Measurements from ENCODE around the gene MANF. TPM values are rescaled to one million over a fixed set of nuclear protein-coding genes. Genes with fewer than 3 reads are reported as not detected.
"Not testable (repeated sequence)": the region's sequence is repeated elsewhere in the genome, so short reads cannot be mapped to it uniquely, and the experiment has no call there.

MANF gene
- total RNA-seq (2014; rRNA removed; shearing (Covaris generic)) = 190 and 279 TPM in 2 replicates

GRCh38 chr3:51384726-51385473 lies at the start of gene MANF:
Gene MANF (plus strand): TSS chr3:51385291. CDS start chr3:51385343, 52 bp downstream.
- peak; percentile 95 for DNase-seq (ENCODE audit: low read depth)

GRCh38 chr3:51336261-51336660 lies 48.8 kb upstream of the MANF start:
- no peak for DNase-seq (ENCODE audit: low read depth)

DNA sequence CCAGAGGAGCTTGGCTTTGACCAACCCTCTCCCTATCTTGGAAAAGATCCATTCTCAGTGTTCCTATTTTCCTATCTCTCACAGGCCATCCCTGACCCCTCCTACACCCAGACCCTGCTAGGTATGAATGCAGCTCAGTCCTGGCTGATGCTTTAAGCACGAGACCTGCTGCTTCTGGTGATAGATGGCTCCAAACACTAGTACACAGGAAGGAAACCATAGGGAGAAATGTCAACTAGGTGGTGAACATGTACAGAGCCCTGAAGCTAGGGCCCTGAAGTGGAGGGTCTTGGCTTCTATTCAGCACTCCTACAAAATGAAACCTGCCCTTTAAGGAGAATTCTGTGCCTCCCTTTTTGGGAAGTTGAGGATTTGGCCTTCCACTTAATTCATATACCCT lies 47.4 kb upstream of the MANF start:
- DNase-seq (ENCODE audit: low read depth) = no peak

- DNase-seq (ENCODE audit: low read depth) = no peak
Observed at GRCh38 chr3:51338632-51339031, 46.5 kb upstream of the MANF start.

DNA sequence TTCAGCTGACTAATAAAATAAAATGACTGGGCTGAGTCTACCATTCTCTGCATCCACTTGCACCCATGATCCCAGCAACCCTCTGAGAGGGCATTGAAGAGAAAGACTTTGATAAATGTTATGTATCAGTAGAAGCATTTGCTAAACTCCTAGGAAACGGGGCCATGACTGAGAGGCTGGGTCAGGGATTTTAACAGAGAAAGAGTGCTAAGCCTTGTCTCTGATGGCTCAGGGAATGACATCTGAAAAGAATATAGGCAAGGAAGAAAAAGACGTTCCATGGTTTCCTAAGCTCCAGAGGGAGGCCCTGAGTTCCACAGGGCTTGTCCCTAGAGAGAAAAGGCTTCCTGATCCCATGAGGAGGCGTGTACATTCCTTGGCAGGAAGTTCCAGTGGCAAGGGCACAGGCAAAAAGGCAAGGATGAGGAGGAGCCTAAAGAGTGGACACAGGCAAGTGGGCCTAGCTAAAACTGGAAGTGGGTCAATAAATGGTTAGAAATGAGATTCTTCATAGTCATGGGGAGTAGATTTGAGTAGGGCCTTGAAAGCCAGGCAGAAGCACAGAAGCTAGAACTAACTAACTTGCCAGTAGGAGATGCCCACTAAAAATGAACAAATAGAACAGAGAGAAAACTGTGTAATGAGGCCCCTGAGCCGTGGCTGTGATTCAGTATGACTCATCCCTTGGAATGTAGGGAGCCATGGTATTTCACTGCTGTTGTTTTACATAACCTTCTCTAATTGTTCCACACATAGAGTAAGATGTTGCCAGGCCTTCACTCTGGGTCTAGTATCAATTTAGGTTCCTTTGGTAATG lies 44.9 kb upstream of the MANF start:
- DNase-seq (ENCODE audit: low read depth) = peak; percentile 92

DNA sequence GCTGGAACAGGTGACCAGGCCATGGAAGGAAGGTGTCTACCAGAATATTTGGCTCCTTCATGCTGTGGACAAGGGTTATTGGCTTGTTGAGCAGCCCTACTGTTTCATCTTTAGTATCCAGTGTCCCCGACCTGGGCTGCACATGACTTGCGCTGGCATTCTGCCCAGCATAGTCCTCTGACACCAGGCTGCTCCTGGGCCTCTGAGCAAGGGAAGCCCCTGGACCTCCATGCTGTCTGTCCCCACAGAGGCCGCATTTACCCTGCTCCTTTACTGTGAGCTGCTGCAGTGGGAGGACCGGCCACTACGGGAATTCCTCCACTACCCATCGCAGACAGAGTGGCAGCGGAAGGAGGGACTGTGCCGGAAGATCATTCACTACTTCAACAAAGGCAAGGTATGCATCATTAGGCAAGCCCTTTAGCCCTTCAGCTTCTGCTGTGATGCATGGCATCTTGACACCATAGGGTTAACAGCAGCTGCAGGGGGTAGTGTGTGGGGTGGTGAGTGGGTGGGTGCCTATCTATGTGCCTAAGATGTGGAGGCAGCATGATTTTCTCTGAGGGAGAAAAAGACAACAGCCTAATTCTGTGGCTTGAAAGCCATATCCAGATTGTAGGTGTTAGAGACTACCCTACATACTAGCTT lies 44.0 kb upstream of the MANF start:
- peak; percentile 42 for DNase-seq (ENCODE audit: low read depth)

DNA sequence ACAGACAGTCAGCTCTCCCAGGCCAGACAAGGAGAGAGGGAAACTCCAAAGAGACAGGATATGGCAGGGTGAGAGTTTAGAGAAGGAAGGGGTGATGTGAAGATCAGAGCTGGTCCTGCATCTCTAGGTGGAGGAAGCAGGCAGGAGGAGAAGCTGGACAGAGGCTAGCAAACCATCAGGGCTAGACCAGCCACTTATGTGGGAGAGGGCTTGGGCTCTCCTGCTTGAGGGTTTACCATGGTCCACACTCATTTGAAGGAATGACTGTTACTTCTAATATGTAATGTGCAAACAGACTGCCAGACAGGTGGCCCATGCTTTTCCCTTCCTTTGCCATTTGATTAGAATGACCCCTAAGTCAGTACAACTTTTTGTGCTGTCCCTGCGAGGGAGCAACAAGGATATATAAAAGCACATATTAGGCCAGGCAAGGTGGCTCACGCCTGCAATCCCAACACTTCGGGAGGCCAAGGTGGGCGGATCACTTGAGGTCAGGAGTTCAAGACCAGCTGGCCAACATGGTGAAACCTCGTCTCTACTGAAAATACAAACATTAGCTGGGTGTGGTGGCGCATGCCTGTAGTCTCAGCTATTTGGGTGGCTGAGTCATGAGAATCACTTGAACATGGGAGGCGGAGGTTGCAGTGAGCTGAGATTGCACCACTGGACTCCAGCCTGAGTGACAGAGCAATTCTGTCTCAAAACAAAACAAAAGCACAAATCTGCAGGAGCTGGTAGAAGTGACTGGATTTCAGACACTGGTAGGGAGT lies 41.0 kb upstream of the MANF start:
- peak; percentile 77 for DNase-seq (ENCODE audit: low read depth)

DNA sequence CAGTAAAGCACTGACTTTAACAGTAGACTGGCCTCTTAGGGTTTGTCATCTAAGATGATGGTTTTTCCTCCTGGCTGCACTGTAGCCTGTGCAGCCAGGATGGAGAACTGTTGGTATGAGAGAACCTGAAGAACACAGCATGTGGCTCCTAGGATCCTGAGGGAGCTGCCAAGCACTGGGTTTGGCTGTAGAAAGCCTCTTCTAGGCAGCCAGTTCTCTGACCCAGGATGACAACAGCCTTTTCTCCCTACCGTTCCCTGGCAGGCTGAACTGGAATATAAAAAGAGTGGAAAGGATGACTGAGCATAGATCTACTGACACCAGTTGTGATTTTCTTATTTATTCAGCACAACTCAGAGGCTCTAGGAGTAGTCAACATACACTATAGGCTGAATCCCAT lies 34.3 kb upstream of the MANF start:
- no peak for DNase-seq (ENCODE audit: low read depth)

DNA sequence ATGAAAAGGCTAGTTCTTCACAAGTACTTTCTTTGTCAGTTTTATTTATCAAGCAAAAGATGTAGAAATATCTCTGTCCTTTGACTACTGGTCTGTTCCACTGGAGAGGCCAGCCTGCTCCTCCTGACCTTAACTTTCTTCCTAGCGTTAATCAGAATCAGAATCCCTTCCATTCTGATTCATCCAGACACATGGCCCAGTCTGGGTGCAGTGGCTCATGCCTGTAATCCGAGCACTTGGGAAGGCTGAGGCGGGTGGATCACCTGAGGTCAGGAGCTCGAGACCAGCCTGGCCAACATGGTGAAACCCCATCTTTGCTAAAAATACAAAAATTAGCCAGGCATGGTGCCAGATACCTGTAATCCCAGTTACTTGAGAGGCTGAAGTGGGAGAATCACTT lies 32.0 kb upstream of the MANF start:
- DNase-seq (ENCODE audit: low read depth) = peak; percentile 7

GRCh38 chr3:51353691-51354090 lies 31.4 kb upstream of the MANF start:
- DNase-seq (ENCODE audit: low read depth) = no peak

DNA sequence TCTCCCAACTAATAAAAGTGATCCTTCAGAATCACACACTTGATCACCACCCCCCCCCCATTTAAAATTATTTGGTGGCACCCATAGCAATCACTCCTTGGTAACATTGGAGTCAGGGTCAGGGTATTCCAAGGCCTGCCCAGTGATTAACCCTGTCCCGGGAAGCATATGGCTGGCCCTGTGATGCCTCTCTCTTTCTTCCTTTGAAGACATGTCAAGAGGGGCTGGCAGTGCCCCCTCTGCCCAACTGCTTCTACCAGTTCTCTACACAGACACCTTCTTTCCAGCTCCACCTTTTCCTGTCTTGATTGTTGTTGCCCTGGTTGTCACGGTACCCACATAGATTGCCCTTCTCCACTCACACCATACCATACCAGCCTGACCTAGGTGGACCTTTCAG lies 30.9 kb upstream of the MANF start:
- DNase-seq (ENCODE audit: low read depth) = no peak

DNA sequence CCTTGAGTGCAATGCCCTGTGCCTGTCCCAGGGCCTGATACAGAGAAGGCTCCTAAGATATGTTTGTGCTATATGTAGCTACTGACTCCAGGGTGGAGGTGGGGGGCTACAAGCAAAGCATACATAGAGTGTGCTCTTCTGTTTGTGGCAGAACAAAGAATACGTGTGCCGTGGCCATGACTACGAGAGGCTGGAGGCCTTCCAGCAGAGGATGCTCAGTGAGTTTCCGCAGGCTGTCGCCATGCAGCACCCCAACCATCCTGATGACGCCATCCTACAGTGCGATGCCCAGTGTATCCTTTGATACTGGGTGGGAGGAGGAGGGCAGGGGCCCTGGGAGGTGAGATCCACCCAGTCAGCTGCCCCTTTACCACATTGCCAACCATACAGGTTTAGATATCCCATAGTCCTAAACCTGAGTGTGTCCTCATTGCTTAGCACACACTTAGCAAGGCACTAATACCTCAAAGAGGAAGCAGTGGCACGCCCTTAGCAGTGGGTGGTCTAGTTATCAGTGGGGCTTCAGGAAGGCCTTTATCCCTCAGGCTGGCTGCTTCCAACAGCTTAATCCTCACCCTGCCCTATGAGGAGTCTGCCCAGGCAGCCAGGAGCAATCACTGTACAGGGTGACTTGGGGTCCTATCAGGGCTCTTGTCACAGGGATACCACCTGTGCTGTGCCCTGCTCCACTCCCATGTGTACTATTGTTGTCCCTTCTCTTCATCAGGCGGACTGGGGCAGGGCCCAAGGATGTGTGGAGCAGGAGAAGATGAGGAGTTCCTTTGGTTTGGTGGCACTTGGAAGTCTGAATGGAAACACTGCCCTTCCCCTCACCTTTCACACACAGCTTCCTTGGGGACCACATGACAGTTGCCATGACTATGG lies 30.1 kb upstream of the MANF start:
- DNase-seq (ENCODE audit: low read depth) = no peak

DNA sequence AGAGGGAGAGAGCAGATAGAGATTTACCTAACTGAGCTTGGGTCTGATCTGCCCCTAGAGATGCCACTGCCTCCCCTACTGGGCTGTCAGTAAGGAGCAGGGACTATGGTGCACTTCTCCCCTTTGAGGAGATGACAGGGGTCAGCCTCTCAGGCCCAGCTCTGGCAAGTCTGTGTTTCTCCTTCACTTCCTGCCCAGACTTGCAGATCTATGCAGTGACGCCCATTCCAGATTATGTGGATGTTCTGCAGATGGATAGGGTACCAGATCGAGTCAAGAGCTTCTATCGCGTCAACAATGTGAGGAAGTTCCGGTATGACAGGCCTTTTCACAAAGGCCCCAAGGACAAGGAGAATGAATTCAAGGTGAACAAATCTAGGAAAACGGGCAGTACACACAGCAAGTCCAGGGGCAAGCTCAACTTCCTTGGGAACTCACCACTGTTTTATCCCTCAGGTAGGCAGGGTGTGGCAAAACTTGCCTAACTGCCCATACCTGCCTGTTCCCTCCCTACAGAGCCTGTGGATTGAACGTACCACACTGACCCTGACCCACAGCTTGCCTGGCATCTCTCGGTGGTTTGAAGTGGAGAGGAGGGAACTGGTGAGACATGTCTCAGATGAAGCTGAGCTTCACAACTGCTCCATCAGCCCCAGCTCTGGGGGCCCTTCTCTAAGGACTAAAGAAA lies 29.1 kb upstream of the MANF start:
- DNase-seq (ENCODE audit: low read depth) = no peak

GRCh38 chr3:51357856-51358255 lies 27.2 kb upstream of the MANF start:
- DNase-seq (ENCODE audit: low read depth) = no peak

- no peak for DNase-seq (ENCODE audit: low read depth)
Observed at GRCh38 chr3:51358981-51359380, 26.1 kb upstream of the MANF start.

- no peak for DNase-seq (ENCODE audit: low read depth)
Observed at GRCh38 chr3:51360806-51361205, 24.3 kb upstream of the MANF start.

GRCh38 chr3:51361746-51362145 lies 23.3 kb upstream of the MANF start:
- no peak for DNase-seq (ENCODE audit: low read depth)

DNA sequence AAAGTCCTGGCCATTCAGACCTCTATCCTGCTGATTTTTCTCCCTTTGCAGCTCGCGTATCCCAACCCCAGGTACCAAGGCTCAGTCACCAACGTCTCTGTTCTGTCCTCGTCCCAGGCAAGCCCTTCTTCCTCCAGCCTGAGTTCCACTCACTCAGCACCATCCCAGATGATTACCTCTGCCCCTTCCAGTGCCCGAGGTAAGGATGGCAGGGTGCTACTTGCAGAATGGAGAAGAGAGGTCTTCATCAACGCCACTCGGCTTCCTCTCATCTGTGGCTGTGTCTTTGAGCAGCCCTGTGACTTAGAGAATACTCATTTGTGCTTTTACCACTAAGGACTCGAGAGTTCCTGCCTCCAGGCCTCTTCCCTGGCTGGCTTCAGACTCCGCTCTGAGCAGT lies 22.6 kb upstream of the MANF start:
- DNase-seq (ENCODE audit: low read depth) = no peak

GRCh38 chr3:51368276-51368675 lies 16.8 kb upstream of the MANF start:
- not testable (repeated sequence) for DNase-seq (ENCODE audit: low read depth)

DNA sequence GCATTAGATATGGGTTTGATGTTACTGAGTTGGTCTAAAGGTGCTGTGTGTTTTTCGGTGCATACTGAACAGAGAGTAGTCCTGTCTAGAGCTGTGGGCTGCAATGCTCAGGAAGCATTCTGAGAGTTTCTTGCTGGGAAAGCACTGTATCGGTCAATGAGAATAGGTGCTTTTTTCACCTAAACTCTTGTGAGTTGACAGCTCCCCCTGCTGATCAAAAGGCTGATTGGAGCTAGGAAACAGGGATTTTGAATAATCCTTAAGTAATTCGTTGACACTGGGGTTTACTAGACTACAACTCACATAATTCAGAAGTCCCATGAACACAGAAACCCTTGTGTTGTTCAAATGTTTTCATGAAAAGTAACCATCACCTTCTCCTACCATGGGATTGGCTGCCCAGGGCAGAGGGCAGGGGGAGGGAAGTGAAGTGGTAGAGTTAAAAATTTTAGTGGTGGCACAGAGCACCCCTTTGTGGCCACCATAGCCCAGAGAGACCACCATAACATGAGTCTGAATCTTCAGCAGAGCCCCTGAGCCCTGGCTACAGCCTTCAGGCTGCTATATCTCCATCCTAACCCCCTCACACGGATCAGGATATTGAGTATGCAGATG lies 13.0 kb upstream of the MANF start:
- DNase-seq (ENCODE audit: low read depth) = peak; percentile 63
